GM18499 (cell line): ENCODE measurements around the gene C1QTNF4.
"Not testable (repeated sequence)": the region's sequence is repeated elsewhere in the genome, so short reads cannot be mapped to it uniquely, and the experiment has no call there.

Experiments
- ATAC-seq: cut with Tn5 transposase; IDR thresholded peaks from one replicate; pipeline ENCODE4 v1.9.1; 2021; ENCODE audit warnings: moderate number of reproducible peaks; ENCODE audit not compliant: insufficient read depth, unreplicated experiment

Gene C1QTNF4

DNA sequence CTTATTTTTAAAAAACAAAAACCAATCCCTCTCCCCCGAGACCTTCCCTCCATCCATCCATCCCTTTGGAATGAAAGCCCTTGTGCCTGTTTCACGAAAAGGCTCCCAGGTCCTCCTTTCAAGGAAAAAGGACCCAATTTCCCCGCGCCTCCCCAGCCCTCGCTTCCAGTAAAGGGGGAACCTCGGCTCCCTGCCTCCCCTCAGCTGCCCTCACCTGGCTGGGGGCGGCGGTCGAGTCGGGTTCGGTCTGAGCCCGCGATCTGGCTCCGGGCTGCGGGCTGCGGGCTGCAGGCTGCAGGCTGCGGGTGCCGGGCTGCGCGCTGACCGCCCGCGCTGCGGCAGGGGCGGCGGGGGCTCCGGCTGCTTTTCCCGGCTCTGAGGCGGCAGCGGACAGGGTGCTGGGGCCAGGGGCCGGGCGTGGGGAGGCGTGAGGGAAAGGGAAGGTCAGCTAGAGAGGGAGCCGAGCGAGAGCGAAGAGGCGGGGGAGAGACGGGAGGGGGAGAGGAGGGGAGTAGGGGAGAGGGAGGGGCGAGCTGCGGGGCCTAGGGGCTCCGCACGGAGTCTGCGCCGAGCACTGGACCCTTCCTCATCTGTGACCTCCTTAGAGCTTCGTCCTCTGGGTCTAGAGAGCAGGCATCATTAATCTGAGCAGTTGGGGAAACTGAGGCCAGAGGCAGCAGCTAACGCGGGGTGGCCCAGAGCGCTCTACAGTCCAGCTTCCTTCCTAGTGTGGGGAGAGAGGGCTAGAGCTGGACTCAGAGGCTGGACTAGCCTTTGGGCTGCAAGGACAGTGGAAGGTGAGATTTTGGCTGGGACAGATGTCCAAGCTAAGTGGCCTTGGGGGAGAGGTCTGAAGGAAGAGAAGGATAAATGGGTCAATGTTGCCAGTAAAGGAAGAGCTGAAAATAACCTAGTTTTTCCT is at the start of gene C1QTNF4:
Gene C1QTNF4, minus strand, starts transcription at position 478 of the 922 bp plus-strand sequence. CDS start 3,601 bp downstream, outside the sequence.
- no peak for ATAC-seq

- ATAC-seq: peak; percentile 93
These were observed 48.1 kb upstream of the C1QTNF4 start, which contains the start of gene MTCH2 for GRCh38 chr11:47642099-47642855. TSS of gene MTCH2 (minus strand) at chr11:47642559. CDS start at chr11:47642465, 94 bp downstream.

- ATAC-seq: no peak
These were observed 47.4 kb upstream of the C1QTNF4 start for GRCh38 chr11:47641600-47642098.

- ATAC-seq: not testable (repeated sequence)
These were observed 46.3 kb upstream of the C1QTNF4 start for GRCh38 chr11:47640506-47640905.

DNA sequence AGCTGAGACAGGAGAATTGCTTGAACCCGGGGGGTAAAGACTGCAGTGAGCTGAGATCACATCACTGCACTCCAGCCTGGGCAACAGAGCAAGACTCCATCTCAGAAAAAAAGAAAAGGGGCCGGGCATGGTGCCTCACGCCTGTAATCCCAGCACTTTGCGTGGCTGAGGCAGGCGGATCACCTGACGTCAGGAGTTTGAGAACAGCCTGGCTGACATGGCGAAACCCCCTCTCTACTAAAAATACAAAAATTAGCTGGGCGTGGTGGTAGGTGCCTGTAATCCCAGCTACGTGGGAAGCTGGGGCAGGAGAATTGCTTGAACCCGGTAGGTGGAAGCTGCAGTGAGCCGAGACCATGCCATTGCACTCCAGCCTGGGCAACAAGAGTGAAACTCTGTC is 42.1 kb upstream of the C1QTNF4 start:
- ATAC-seq: not testable (repeated sequence)

DNA sequence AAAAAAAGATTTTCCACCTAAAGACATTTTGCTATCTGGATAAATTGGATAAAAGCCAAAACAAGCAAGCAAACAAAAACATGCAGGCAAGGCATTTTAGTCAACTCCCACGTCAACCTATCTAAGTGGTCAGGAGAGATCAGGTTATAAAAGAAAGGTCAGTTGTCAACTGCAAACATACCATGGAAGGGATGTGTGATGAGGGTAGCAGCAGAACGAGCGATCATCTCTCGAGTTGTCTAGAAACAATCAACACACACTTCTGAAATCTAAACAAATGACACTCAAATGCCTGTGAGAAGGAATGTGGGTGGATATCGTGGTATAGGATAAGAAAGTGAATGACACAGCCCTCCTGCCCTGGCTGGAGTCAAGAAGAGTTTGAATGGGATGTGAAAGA is 37.3 kb upstream of the C1QTNF4 start:
- no peak for ATAC-seq

GRCh38 chr11:47628026-47628425 is 33.8 kb upstream of the C1QTNF4 start:
- ATAC-seq: no peak

DNA sequence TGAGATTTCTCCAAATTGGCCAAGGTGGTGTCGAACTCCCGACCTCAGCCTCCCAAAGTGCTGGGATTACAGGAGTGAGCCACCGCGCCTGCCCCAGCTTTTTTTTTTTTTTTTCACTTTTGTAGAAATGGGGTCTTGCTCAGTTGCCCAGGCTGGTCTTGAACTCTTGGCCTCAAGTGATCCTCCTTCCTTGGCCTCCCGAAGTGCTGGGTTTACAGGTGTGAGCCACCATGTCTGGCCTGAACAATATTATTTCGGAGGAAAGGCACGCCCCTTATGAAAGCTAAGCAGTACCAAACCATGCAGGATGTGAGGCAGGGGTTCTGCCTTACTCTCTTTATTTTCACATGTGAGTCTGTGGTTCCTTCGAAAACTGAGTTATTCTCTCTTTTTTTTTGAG is 32.0 kb upstream of the C1QTNF4 start:
- no peak for ATAC-seq

GRCh38 chr11:47620836-47621378 is 26.7 kb upstream of the C1QTNF4 start:
- no peak for ATAC-seq

- ATAC-seq: no peak
These were observed 23.2 kb upstream of the C1QTNF4 start for GRCh38 chr11:47617417-47617809.

GRCh38 chr11:47616726-47617416 is 22.7 kb upstream of the C1QTNF4 start:
- ATAC-seq: no peak

GRCh38 chr11:47615249-47615648 is 21.0 kb upstream of the C1QTNF4 start:
- ATAC-seq: no peak

DNA sequence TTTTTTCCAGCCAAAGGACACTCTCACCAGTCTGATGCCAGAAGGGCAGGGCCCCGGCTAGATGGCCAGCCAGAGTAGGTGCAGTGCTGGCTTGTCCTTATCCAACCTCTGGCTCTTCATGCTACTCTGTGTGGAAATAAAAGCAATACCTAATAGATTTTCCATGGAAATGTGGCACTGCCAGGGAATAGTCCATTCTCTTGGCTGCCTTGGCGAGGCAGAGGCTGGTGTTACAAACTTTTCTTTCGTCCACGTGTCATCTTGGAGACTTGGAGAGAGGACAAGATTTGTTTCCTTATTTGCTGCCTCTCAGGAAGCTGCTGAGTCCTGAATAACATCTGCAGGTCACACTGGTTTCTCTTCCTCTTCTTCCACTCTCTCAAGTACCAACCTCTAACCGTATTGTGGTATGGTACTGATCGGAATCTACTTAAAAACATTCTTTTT is 17.2 kb upstream of the C1QTNF4 start:
- ATAC-seq: peak; percentile 79

GRCh38 chr11:47609675-47610074 is 15.5 kb upstream of the C1QTNF4 start:
- ATAC-seq: no peak

DNA sequence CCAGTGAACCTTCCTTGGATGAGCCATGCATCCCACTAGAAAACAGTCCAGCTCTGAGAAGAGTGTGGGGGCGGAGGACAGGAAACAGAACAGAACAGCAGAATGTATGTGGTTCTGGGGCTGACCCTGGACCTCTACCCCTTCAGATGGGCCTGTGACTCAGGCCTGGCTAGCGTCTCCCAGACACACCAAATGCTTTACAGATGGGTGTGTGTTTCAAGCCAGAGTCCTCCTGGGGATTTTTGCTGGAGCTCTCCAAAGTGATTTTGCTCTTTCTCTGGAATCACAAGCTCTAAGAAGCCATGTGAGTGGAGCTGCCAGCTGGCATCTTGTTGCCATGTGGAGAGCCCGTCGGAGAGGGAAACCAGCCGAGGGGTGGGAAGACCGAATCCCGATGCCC is 13.2 kb upstream of the C1QTNF4 start:
- no peak for ATAC-seq

- no peak for ATAC-seq
These were observed 12.5 kb upstream of the C1QTNF4 start for GRCh38 chr11:47606731-47607130.

DNA sequence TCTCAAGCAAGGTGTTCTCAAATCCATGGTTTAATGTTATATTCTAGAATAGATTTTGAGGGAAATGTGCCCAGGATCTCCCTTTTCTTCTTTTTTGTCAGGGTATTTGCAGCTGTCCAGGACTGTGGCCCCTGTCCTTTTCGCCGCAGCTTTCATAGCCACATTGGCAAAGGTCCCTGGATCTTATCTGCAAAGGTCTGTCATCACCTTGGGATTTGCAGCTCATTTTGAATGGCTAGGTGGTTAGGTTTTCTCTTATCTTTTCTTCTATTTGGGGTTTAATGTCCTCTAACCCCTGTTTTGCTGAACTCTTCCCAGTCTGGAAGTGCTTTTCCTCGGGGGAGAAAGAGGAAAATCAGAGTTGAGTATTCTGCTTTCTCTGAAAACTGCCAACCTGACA is 11.7 kb upstream of the C1QTNF4 start:
- no peak for ATAC-seq

- no peak for ATAC-seq
These were observed 9.1 kb upstream of the C1QTNF4 start for GRCh38 chr11:47603295-47603694.

DNA sequence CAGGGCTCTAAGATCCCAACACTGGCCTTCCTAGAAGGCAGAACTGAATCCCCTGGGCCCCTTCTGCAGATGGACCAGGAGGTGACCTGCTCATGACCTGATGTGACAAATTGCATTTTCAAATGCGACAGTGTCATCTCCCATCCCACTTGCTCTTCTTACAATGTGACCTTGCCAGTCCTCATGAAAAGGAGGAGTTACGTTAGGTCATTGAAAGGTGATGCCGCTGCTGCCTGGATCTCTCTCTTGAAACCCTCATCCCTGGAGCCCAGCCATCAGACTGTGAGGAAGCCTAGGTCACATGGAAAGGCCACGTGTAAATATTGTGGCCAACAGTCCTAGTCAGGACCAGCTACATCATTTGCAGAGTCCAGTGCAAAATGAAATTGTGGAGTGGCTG is 5.7 kb upstream of the C1QTNF4 start:
- ATAC-seq: no peak

DNA sequence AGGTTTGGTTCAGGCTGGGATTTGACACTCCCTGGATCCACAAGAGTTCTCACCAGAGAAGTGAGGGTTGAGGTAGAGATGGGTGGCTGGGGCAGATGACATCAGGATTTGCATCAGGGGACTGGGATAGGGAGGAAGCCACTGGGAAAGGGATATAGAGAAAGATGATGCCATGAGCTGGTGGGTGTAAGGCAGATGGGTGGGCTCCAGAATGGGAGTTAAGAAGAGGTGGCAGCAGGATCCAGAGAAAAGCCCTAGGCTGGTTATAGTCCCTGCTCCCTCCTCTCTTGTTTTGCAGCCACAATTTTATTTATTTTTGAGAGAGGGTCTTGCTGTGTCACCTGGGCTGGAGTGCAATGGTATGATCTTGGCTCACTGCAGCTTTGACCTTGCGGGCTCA is 1.8 kb upstream of the C1QTNF4 start:
- no peak for ATAC-seq
